ENCODE data around the gene ZDHHC24. TPM values are rescaled to one million over a fixed set of nuclear protein-coding genes. Genes with fewer than 3 reads are reported as not detected.

ZDHHC24 gene
- polyA plus RNA-seq, 1 donor from 2014 or later = 15.9 TPM

- no peak overlapping the region for H3K27ac ChIP-seq (ENCODE audit: low read length)
- H3K79me2 ChIP-seq (replicated peaks; ENCODE audit: insufficient read depth, low read length) = no peaks in the 10 kb centered on the region
- no peak overlapping the region for H3K4me2 ChIP-seq (ENCODE audit: low read length)
- H3F3A ChIP-seq (ENCODE audit: insufficient read depth, low read length, poor library complexity, severe bottlenecking) = no peaks in the 10 kb centered on the region
- TF ChIP-seq POLR2AphosphoS5 (IDR thresholded peaks at IDR 0.05) = no peak
- TF ChIP-seq TAF1 (IDR thresholded peaks at IDR 0.05; ENCODE audit: low read depth) = no peak
- TF ChIP-seq SMC3 (conservative IDR thresholded peaks at IDR 0.05; ENCODE audit: poor library complexity) = no peak
- no peak for TF ChIP-seq EP300 (conservative IDR thresholded peaks at IDR 0.05; ENCODE audit: poor library complexity, severe bottlenecking)
- TF ChIP-seq MXI1 (conservative IDR thresholded peaks at IDR 0.05; ENCODE audit: poor library complexity, severe bottlenecking) = no peak
- no peak for TF ChIP-seq RAD21 (conservative IDR thresholded peaks at IDR 0.05)
- no peak for TF ChIP-seq EZH2 (IDR thresholded peaks at IDR 0.05; ENCODE audit: borderline replicate concordance, insufficient read depth, low read length, poor library complexity, severe bottlenecking)
- TF ChIP-seq, protein P1, sequence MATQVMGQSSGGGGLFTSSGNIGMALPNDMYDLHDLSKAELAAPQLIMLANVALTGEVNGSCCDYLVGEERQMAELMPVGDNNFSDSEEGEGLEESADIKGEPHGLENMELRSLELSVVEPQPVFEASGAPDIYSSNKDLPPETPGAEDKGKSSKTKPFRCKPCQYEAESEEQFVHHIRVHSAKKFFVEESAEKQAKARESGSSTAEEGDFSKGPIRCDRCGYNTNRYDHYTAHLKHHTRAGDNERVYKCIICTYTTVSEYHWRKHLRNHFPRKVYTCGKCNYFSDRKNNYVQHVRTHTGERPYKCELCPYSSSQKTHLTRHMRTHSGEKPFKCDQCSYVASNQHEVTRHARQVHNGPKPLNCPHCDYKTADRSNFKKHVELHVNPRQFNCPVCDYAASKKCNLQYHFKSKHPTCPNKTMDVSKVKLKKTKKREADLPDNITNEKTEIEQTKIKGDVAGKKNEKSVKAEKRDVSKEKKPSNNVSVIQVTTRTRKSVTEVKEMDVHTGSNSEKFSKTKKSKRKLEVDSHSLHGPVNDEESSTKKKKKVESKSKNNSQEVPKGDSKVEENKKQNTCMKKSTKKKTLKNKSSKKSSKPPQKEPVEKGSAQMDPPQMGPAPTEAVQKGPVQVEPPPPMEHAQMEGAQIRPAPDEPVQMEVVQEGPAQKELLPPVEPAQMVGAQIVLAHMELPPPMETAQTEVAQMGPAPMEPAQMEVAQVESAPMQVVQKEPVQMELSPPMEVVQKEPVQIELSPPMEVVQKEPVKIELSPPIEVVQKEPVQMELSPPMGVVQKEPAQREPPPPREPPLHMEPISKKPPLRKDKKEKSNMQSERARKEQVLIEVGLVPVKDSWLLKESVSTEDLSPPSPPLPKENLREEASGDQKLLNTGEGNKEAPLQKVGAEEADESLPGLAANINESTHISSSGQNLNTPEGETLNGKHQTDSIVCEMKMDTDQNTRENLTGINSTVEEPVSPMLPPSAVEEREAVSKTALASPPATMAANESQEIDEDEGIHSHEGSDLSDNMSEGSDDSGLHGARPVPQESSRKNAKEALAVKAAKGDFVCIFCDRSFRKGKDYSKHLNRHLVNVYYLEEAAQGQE (IDR thresholded peaks at IDR 0.05; ENCODE audit: borderline replicate concordance) = no peak
- no peak for TF ChIP-seq CTCF (IDR thresholded peaks at IDR 0.05; ENCODE audit: poor library complexity, severe bottlenecking)
- H3K9ac ChIP-seq (ENCODE audit: low read length) = no peak overlapping the region
- H3K9me3 ChIP-seq (ENCODE audit: low read length) = no peaks in the 10 kb centered on the region
- no peaks in the 10 kb centered on the region for H4K20me1 ChIP-seq (ENCODE audit: insufficient read depth)
- H3K9me2 ChIP-seq (ENCODE audit: insufficient read depth, low read length) = no peaks in the 10 kb centered on the region
- no peaks in the 10 kb centered on the region for H3K36me3 ChIP-seq (ENCODE audit: insufficient read depth, low read length)
- H3K27me3 ChIP-seq (ENCODE audit: insufficient read depth, low read depth, low read length) = no peaks in the 10 kb centered on the region
- peak overlapping the region; percentile 27 for H3K4me3 ChIP-seq (ENCODE audit: low read length)
- no peak overlapping the region for H2AFZ ChIP-seq (ENCODE audit: low read depth, low read length)
Observed at GRCh38 chr11:66543263-66544107, 2.4 kb downstream of the ZDHHC24 start.

DNA sequence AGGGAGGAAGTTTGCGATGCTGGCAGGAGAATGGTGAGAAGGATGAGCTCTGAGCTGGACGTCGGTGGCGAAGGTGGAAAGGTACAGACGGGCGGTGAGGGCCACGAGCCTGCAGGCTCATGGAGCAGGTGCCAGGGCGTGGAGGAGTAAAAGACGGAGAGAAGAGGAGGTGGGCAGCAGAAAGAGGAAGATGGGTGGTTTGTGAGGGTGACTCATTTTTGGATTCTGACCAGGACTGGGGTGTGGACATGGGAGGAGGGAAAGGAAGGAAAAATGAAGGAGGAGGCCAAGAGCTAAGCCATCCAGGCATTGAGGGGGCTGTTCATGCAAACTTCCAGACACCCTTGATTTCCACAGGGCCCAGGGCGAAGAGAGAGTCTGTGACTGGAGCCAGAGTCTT, 3.5 kb downstream of the ZDHHC24 start:
- TF ChIP-seq EP300 (conservative IDR thresholded peaks at IDR 0.05; ENCODE audit: poor library complexity, severe bottlenecking) (no peak), MXI1 (conservative IDR thresholded peaks at IDR 0.05; ENCODE audit: poor library complexity, severe bottlenecking) (no peak), EZH2 (IDR thresholded peaks at IDR 0.05; ENCODE audit: borderline replicate concordance, insufficient read depth, low read length, poor library complexity, severe bottlenecking) (no peak), CTCF (IDR thresholded peaks at IDR 0.05; ENCODE audit: poor library complexity, severe bottlenecking) (no peak), POLR2AphosphoS5 (IDR thresholded peaks at IDR 0.05) (no peak), RAD21 (conservative IDR thresholded peaks at IDR 0.05) (no peak), TAF1 (IDR thresholded peaks at IDR 0.05; ENCODE audit: low read depth) (no peak)
- TF ChIP-seq, protein P1 (IDR thresholded peaks at IDR 0.05; ENCODE audit: borderline replicate concordance) = no peak
- no peaks in the 10 kb centered on the region for H3K36me3 ChIP-seq (ENCODE audit: insufficient read depth, low read length)
- H3K27me3 ChIP-seq (ENCODE audit: insufficient read depth, low read depth, low read length) = no peaks in the 10 kb centered on the region
- H3K9me3 ChIP-seq (ENCODE audit: low read length) = no peaks in the 10 kb centered on the region
- no peak overlapping the region for H3K4me2 ChIP-seq (ENCODE audit: low read length)
- H3K79me2 ChIP-seq (replicated peaks; ENCODE audit: insufficient read depth, low read length) = no peaks in the 10 kb centered on the region
- no peaks in the 10 kb centered on the region for H3K9me2 ChIP-seq (ENCODE audit: insufficient read depth, low read length)
- H4K20me1 ChIP-seq (ENCODE audit: insufficient read depth) = no peaks in the 10 kb centered on the region
- no peak overlapping the region for H3K4me3 ChIP-seq (ENCODE audit: low read length)
- no peak overlapping the region for H3K9ac ChIP-seq (ENCODE audit: low read length)
- no peaks in the 10 kb centered on the region for H3F3A ChIP-seq (ENCODE audit: insufficient read depth, low read length, poor library complexity, severe bottlenecking)
- H2AFZ ChIP-seq (ENCODE audit: low read depth, low read length) = no peak overlapping the region
- no peak overlapping the region for H3K27ac ChIP-seq (ENCODE audit: low read length)
